GM21390 (cell line): Measurements from ENCODE around the gene CUX1.

Source experiments
- ATAC-seq: cut with Tn5 transposase; IDR thresholded peaks from one replicate; pipeline ENCODE4 v1.9.1; 2021; ENCODE audit not compliant: unreplicated experiment

Gene CUX1, protein sequence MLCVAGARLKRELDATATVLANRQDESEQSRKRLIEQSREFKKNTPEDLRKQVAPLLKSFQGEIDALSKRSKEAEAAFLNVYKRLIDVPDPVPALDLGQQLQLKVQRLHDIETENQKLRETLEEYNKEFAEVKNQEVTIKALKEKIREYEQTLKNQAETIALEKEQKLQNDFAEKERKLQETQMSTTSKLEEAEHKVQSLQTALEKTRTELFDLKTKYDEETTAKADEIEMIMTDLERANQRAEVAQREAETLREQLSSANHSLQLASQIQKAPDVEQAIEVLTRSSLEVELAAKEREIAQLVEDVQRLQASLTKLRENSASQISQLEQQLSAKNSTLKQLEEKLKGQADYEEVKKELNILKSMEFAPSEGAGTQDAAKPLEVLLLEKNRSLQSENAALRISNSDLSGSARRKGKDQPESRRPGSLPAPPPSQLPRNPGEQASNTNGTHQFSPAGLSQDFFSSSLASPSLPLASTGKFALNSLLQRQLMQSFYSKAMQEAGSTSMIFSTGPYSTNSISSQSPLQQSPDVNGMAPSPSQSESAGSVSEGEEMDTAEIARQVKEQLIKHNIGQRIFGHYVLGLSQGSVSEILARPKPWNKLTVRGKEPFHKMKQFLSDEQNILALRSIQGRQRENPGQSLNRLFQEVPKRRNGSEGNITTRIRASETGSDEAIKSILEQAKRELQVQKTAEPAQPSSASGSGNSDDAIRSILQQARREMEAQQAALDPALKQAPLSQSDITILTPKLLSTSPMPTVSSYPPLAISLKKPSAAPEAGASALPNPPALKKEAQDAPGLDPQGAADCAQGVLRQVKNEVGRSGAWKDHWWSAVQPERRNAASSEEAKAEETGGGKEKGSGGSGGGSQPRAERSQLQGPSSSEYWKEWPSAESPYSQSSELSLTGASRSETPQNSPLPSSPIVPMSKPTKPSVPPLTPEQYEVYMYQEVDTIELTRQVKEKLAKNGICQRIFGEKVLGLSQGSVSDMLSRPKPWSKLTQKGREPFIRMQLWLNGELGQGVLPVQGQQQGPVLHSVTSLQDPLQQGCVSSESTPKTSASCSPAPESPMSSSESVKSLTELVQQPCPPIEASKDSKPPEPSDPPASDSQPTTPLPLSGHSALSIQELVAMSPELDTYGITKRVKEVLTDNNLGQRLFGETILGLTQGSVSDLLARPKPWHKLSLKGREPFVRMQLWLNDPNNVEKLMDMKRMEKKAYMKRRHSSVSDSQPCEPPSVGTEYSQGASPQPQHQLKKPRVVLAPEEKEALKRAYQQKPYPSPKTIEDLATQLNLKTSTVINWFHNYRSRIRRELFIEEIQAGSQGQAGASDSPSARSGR (N-terminal part only)

DNA sequence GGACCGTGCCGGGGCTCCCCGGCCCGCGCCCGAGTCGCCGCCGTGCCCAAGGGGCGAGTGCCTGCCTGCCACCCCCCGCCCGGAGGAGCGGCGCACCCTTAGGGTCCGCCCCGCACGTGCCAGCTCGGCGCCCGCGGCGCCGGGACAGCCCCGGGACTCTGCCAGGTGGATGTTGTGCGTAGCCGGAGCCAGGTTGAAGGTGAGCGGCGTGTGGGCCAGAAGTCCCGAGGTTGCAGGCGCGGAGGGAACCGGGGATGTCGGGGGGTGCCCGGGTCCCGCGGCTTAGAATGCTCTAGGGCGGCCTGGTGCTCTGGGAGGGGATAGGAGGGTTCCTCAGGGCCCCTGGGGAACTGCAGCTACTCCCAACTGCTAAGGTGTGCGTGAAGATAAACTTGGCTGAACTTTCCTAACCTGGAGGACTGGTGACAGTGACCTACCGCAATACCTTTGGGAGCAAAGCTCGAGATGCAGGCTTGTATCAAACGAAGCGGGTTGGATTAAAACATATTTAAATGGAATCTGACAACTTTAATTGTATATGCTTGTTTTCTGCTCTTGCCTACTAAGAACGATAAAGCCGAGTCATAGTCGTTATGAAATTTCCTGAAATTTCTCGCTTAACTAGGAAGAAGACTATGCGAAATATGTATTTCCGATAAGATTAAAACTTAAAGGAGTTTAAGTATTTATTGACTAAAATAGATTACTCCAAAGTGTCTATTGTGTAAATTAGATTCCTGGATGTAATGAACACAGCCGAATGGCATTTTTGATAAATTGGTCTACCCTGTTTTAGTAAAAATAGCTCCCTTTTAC is at the start of gene CUX1:
TSS of gene CUX1 (plus strand) at position 156 of the 816 bp plus-strand sequence. CDS start at position 170, 14 bp downstream.
- no peak for ATAC-seq

DNA sequence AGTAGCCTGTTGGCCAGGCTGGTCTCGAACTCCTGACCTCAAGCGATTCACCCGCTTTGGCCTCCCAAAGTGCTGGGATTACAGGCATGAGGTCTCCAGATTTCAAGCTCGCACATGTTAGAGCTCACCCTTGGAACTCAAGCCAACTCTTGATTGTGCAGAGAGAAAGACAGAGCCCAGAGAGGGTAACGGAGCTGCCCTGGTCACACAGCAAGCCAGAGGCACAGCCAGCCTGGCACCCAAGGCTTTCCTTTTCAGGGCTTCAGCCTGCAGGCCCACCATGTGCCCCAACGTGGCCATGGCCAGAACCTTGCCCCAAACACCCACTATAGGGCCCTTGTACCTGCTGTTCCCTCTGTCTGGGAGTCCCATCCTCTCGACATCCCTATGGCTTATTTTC is 49.1 kb upstream of the CUX1 start:
- no peak for ATAC-seq

DNA sequence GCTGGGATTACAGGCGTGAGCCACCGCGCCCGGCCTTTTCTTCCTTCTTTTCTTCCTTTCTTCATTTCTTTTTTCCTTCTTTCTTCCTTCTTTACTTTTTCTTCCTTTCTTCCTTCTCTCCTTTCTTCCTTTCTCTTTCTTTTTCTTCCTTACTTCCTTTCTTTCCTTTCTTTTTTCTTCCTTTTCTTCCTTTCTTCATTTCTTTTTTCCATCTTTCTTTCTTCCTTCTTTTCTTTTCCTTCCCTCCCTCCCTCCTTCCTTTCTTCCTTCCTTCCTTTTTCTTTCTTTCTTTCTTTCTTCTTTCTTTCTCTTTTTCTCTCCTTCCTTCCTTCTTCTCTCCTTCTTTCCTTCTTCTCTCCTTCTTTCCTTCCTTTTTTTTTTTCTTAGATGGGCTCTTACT is 47.0 kb upstream of the CUX1 start:
- ATAC-seq, result no peak

DNA sequence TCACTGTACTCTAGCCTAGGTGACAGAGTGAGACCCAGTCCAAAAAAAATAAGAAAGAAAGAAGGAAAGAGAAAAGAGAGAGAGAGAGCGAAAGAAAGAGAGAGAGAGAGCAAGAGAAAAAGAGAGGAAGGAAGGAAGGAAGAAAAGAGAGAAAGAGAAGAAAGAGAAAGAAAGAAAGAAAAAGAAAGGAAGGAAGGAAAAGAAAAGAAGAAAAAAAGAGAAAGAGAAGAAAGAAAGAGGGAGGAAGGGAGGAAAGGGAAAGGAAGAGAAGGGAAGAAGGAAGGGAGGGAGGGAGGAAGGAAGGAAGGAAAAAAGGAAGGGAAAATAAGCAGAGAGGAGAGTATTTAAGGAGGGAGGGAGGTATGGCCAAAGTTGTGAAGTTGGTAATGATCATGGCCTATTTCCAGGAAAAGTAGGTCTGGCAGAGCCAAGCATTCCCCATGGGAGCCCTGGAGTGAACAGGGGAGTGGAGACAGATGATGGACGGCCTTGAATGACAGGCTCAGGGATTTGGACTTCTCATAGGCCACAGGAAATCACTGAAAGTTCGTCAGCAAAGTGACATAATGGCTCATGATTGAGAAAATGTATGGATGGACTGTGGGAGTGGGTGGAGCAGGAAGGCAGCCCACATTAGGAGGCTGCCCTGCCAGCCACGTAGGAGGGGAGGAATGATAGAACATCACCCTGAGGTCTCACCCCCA is 44.8 kb upstream of the CUX1 start:
- no peak for ATAC-seq

DNA sequence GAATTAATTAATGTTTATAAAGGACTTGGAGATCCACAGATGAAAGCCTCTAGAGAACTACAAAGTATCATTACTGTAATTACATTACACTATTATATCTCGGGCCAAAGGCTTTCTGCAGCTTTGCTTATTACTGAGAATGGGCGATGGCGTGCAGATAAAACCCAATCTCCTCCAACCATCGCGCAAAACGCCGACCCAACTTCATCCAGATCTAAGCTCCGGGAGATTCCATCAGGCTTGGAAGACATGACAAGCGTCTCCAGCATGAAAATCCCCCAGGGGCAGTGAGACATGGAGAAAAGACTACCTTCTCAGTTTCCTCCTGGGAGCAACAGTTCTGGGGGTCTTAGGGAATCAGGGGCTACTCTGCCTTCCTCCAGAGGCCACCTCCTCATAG is 42.2 kb upstream of the CUX1 start:
- no peak for ATAC-seq

DNA sequence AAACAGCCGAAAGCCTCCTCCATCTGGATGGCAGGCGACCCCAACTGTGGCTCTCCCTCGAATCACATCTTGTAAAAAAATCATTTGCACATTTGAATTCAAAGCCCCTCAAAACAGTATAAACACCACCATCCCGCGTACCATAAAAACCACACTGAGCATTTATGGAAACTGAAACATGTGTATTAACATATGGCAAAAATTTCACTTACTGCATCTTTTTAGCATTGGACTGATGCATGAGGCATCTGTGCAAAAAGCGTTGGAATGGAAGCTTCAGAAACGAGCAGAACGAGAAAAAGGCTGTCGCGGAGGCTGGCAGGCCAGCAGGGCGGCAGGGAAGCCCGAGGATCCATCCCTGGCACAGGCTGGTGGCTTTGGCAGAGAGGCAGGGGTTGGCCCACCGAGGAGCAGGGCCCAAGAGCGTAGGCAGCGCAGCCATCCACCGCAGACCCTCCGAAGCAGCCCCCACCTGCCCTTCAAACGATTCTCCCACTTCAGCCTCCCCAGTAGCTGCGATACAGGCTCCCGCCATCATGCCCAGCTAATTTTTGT is 39.3 kb upstream of the CUX1 start:
- ATAC-seq, result no peak

DNA sequence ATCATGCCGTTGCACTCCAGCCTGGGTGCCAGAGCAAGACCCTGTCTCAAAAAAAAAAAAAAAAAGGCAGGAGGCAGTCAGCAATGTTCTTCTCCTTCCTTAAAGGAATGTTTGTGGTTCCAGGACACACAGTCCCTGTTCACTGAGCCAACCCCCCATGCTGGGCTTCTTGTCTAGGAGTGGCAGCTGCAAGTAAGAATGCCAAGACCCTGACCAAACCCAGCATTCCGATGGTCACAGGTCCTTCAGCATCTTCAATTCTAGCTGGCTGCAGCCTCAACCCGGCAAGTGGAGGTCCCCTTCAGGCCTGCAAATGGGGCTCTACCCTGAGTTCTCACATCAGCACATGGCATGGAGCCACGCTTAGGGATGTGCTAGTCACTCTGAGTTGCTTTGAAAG is 38.2 kb upstream of the CUX1 start:
- ATAC-seq, result no peak

DNA sequence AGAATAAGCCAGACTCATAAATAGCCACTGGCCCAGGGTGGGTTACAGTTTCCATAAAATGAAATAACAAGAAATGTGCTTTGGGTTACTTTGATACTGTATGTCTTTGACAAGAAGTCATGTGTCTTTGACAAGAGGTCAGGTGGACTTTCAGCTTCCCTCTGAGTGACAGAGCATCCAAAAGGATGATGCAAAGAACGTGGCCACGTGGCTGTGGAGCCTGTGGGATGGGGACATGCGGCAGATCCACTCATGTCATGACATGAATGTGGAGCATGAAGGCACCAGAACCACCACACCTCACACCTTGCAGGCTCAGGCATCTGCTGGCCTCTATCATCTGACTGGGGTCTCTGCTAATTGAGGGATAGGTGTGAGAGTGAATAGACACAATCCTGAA is 37.1 kb upstream of the CUX1 start:
- ATAC-seq, result no peak

DNA sequence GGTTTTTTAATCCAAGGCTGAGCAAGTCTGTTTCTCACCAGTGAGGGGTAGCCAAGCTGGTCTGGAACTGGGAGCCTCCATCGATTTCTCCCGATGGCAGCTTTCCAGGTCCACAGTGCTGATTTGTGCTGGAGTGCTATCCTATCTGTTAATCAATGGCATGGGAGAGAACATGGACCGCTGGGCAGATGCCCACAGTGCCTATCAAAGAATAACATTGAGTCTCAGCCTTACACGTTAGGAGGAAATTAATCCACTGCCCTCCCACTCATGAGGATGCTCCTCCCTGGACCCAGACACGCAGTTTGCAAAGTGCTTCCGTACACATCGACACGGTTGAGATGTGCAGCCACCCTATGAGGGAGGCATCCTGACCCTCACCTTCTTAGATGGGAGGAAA is 36.0 kb upstream of the CUX1 start:
- ATAC-seq, result no peak

DNA sequence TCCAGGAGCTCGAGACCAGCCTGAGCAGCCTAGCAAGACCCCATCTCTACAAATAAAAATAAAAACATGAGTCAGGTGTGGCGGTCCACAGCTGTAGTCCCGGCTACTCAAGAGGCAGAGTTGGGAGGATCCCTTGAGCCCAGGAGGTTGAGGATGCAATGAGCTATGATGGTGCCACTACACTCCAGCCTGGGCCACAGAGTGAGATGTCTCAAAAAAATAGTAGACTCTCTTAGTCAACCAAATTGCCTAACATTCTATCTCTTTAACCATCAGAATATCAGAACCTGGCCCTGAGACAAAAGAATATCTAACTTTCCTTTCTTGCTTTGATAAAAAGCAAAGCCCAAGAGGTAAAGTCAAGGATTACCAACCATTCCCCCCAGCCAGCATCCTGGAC is 35.0 kb upstream of the CUX1 start:
- no peak for ATAC-seq

DNA sequence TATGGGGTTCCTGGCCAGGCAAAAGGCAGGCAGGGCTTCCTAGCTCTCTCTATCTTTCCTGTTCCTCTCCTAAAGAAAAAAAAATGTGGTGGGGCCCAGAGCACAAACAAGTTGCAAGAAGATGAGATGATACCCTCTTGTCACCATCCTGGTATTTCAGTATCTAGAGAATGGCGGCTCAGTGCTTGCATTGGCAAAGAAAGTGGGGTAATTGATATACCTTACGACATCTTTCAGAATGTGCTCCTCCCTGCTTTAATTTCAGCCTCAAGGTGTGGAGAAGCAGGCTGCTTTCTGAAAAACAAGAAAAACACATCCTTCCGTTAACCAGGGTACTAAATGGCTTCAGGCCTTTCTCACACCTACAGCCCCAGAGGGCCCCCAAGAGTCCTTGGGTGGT is 34.5 kb upstream of the CUX1 start:
- ATAC-seq, result no peak

DNA sequence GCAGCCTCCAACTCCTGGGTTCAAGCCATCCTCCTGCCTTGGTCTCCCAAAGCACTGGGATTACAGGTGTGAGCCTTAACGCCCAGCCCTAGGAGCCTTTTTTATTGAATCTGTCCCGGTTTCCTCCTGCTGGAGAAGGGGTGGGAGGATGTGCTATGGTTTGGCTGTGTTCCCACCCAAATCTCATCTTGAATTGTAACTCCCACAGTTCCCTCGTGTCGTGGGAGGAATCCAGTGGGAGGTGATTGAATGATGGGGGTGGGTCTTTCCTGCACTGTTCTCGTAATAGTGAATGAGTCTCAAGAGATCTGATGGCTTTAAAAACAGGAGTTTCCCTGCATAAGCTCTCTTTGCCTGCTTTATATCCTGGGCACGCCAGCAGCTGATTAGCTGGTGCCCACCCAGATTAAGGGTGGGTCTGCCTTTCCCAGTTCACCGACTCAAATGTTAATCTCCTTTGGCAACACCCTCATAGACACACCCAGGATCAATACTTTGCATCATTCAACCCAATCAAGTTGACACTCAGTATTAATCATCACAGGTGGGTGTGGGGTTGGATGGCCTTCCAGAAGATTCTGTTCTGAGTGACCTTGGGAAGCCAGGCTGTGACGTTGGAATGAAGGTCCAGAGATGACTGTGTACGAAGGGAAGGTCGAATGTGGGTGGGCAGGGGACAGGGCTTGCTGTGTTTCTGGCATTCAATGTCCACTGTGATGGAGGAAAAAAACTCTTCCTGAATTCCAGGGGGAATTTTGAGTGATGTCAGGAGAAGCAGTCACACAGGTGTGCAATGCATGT is 33.8 kb upstream of the CUX1 start:
- ATAC-seq, result no peak

DNA sequence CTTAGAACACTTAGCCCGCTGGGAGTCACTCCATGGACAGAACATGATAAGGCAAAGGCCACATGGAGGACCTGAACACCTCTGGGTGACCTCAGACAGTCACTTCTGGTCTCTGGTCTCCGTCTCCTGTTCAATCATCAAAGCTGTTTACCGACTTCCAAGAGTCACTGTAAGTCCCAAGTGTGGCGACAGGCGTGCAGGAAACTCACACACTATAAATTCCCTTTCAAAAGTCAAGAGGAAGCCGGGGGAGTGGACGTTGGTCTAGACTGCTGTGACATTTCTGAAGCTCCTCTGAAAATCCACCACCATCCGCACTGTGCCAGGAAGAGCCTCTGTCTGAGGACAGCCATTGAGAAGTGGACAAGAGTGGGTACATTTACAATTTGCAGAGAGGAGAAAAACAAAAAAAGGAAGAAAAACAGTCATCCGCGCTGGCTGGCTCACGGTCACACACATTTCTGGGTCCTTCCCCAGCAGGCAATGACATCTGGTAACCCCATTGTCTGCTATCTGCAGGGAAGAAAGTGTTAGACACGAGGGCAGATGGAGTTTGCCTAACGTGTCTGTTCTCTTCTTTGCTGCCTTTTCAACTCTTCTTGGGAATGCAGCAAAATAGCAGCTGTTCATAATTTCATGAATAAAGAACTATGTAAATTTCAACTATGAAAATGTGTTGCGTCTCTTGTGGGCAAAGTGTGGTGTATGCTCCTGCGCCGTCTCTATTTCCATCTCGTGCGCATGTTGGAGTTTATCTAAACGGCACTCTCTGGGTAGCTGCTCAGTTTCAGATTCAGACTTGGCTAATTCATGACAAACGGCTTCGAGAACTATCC is 32.9 kb upstream of the CUX1 start:
- no peak for ATAC-seq

DNA sequence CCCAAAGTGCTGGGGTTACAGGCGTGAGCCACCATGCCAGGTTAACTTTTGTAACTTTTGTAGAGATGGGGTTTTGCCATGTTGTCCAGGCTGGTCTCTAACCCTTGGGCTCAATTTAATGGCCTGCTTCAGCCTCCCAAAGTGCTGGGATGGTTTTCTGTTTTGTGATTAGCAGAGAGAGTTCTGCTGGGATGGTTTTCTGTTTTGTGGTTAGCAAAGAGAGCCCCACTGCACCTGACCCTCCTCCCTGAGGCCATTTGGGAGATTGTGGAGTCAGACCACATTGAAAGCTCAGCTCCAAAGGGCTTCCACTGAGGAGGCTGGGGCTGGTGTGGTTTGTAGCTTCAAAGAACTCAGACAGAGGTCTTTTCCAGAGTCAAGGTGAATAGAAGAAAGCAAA is 29.6 kb upstream of the CUX1 start:
- no peak for ATAC-seq

DNA sequence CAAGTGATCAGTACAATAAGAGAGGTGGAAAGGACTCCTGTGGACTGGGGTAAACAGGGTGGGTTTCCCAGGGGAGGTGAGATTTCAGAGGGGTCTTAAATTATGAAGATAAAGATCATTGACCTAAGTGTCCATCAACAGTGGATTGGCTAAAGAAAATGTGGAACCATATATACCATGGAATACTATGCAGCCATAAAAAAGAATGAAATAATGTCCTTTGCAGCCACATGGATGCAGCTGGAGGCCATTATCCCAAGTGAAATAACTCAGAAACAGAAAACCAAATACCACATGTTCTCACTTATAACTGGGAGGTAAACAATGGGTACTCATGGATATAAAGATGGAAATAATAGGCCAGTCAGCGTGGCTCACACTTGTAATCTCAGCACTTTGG is 28.9 kb upstream of the CUX1 start:
- ATAC-seq, result no peak

DNA sequence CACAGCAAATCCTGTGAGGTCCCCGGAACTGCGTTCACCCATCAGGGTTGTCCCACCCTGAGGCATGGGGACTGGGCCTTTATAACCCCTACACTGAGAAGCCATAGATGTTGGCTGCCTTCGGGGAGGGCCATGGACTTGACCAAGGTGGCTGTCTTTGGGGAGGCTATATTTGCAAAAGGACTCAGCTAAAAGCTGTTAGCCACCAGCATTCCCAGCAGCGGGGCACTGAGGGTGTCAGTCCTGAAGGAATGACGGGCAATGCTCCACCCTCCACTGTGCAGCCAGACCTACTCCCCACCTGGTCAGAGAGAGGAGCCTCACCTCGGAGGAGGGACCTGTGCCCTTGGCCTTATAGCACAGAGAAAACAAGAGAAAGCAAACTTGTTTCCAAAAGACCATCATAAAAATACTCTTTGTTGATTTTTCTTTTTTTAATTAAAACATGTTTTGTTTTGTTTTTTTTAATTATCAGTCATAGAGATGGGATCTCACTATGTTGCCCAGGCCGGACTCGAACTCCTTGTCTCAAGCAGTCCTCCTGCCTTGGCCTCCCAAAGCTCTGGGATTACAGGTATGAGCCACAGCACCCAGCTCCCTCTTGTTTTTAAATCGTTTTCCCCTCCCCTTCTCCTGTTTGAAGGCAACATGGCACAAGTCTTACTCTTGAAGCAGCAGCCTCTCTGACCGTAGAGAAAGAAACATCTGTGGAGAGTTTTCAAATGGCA is 26.7 kb upstream of the CUX1 start:
- ATAC-seq, result no peak

DNA sequence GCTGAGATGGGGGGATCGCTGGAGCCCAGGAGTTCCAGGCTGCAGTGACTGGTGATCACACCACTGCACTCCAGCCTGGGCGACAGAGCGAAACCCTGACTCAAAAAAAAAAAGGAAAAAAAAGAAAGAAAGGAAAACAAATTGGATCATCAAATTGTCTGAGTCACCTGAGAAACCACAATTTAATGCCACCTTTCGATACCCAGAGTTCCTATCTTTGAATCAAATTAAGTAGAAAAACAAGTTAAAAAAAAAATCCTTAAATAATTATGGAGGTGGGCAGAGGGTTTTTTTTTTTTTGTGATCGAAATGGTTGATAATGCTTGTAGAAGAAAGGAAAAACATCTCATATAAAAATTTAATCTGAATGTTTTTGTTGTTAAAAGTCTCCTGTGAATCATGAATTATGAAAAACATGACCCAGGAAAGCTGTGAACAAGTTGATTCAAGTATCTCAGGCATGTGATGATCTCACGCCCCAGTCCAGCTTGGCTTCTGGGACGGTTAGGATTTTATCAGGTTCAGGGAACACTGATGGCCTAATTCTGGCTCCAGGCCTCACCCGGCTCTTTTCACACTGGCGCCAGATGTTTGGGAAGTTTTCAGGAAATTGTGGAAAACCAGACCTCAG is 25.3 kb upstream of the CUX1 start:
- no peak for ATAC-seq
